SK-N-MC (cell line): Measurements from ENCODE around the gene SNX6.
"Not testable (repeated sequence)": the region's sequence is repeated elsewhere in the genome, so short reads cannot be mapped to it uniquely, and the experiment has no call there.

Experiments used
- DNase-seq: peaks from one replicate; pipeline ENCODE4 v3.0.0-alpha.2; 2011; ENCODE audit warnings: low read depth, low spot score
- H3K27ac ChIP-seq: fragments of 200-600 bp; sonication (generic); 2 replicates; pipeline ENCODE4 v1.5.1; 2016; ENCODE audit warnings: mixed run types
- H3K36me3 ChIP-seq: fragments of 200-600 bp; sonication (generic); 2 replicates; pipeline ENCODE4 v1.6.1; 2017; ENCODE audit warnings: antibody characterized with exemption, low read length, mixed read lengths; ENCODE audit not compliant: insufficient read depth
- H3K4me3 ChIP-seq: fragments of 200-600 bp; sonication (generic); 2 replicates; pipeline ENCODE4 v1.5.1; 2016
- H3K9ac ChIP-seq: fragments of 200-600 bp; sonication (generic); 2 replicates; pipeline ENCODE4 v1.8.0; 2017; ENCODE audit warnings: mixed run types, mixed read lengths; ENCODE audit not compliant: insufficient read length
- H3K9me3 ChIP-seq: fragments of 200-600 bp; sonication (generic); 2 replicates; pipeline ENCODE4 v1.6.1; 2017; ENCODE audit warnings: low read depth, mild to moderate bottlenecking, antibody characterized with exemption, low read length, moderate library complexity, mixed read lengths
- EZH2 ChIP-seq: fragments of 200-600 bp; sonication (generic); IDR thresholded peaks from one replicate; pipeline ENCODE4 v1.6.1; 2017; ENCODE audit warnings: antibody characterized with exemption
- FOXP2 ChIP-seq: optimal IDR thresholded peaks from 2 replicates; pipeline ENCODE3; 2011; ENCODE audit warnings: mild to moderate bottlenecking, moderate library complexity; ENCODE audit not compliant: insufficient read depth; ENCODE audit errors: extremely low read length, control extremely low read depth
- POLR2AphosphoS5 ChIP-seq: IDR thresholded peaks from 2 replicates; pipeline ENCODE4 v1.6.1; 2012; ENCODE audit warnings: mild to moderate bottlenecking, low read depth, low read length, borderline replicate concordance

SNX6 gene

GRCh38 chr14:34665785-34666435 is 36.0 kb upstream of the SNX6 start:
- peak; percentile 55; the same call in 1 of the 2 replicates for TF ChIP-seq POLR2AphosphoS5
- no peak for TF ChIP-seq FOXP2
- H3K9me3 ChIP-seq = no peaks in the 10 kb centered on the region
- peak overlapping the region; percentile 59 for H3K4me3 ChIP-seq
- DNase-seq = peak; percentile 94
- peak overlapping the region; percentile 80 for H3K9ac ChIP-seq
- peak overlapping the region; percentile 99 for H3K27ac ChIP-seq
- no peaks in the 10 kb centered on the region for H3K36me3 ChIP-seq

- H3K9ac ChIP-seq = no peak overlapping the region
- H3K27ac ChIP-seq = no peak overlapping the region
- no peaks in the 10 kb centered on the region for H3K9me3 ChIP-seq
- H3K36me3 ChIP-seq = no peaks in the 10 kb centered on the region
- H3K4me3 ChIP-seq = no peak overlapping the region
- no peak for TF ChIP-seq POLR2AphosphoS5
- TF ChIP-seq EZH2 = no peak
- no peak for TF ChIP-seq FOXP2
- no peak for DNase-seq
Observed at GRCh38 chr14:34662561-34663088, 32.7 kb upstream of the SNX6 start.

- TF ChIP-seq EZH2 (no peak), POLR2AphosphoS5 (no peak), FOXP2 (no peak)
- Histone ChIP-seq H3K27ac (no peak overlapping the region), H3K9ac (no peak overlapping the region), H3K9me3 (no peaks in the 10 kb centered on the region), H3K36me3 (no peaks in the 10 kb centered on the region), H3K4me3 (no peak overlapping the region)
- no peak for DNase-seq
Observed at GRCh38 chr14:34660796-34661195, 30.8 kb upstream of the SNX6 start.

- Histone ChIP-seq H3K9ac (no peak overlapping the region), H3K4me3 (no peak overlapping the region), H3K36me3 (no peaks in the 10 kb centered on the region), H3K9me3 (no peaks in the 10 kb centered on the region; the same call in 1 of the 2 replicates), H3K27ac (no peak overlapping the region)
- DNase-seq = no peak
- TF ChIP-seq EZH2 (no peak), POLR2AphosphoS5 (no peak), FOXP2 (no peak)
Observed at GRCh38 chr14:34655959-34656358, 26.0 kb upstream of the SNX6 start.

- H3K9me3 ChIP-seq, H3K9ac ChIP-seq, H3K27ac ChIP-seq, DNase-seq, H3K36me3 ChIP-seq, H3K4me3 ChIP-seq: not testable (repeated sequence)
Observed at GRCh38 chr14:34653073-34653472, 23.1 kb upstream of the SNX6 start.

GRCh38 chr14:34652348-34652747 is 22.4 kb upstream of the SNX6 start:
- DNase-seq, H3K27ac ChIP-seq, H3K36me3 ChIP-seq, H3K9ac ChIP-seq, H3K4me3 ChIP-seq, H3K9me3 ChIP-seq: not testable (repeated sequence)

GRCh38 chr14:34650786-34651584 is 21.0 kb upstream of the SNX6 start:
- H3K27ac ChIP-seq = no peak overlapping the region
- no peak overlapping the region for H3K4me3 ChIP-seq
- DNase-seq = no peak
- no peaks in the 10 kb centered on the region; the same call in 1 of the 2 replicates for H3K9me3 ChIP-seq
- no peaks in the 10 kb centered on the region for H3K36me3 ChIP-seq
- H3K9ac ChIP-seq = no peak overlapping the region
- no peak for TF ChIP-seq FOXP2
- no peak for TF ChIP-seq EZH2
- no peak for TF ChIP-seq POLR2AphosphoS5

GRCh38 chr14:34650006-34650405 is 20.1 kb upstream of the SNX6 start:
- DNase-seq, H3K36me3 ChIP-seq, H3K4me3 ChIP-seq, H3K9me3 ChIP-seq, H3K27ac ChIP-seq, H3K9ac ChIP-seq: not testable (repeated sequence)

- no peak for TF ChIP-seq EZH2
- no peak for TF ChIP-seq FOXP2
- no peak for TF ChIP-seq POLR2AphosphoS5
- no peak for DNase-seq
- H3K4me3 ChIP-seq = no peak overlapping the region
- H3K36me3 ChIP-seq = no peaks in the 10 kb centered on the region
- no peak overlapping the region for H3K27ac ChIP-seq
- H3K9me3 ChIP-seq = no peaks in the 10 kb centered on the region; the same call in 1 of the 2 replicates
- no peak overlapping the region for H3K9ac ChIP-seq
Observed at GRCh38 chr14:34649344-34649743, 19.4 kb upstream of the SNX6 start.
